Stimulated activated CD8-positive, alpha-beta memory T cell treated with anti-CD3 and anti-CD28 coated beads, Interleukin-7, amount 100 ng/mL, for 1 hour (primary cell): ENCODE results near the gene CPNE2.
"Not testable (repeated sequence)": the region's sequence is repeated elsewhere in the genome, so short reads cannot be mapped to it uniquely, and the experiment has no call there.

ENCODE experiments used
- DNase-seq, 2 donors: peaks; one replicate each; pipeline ENCODE4 v3.0.0-alpha.2; 2020; ENCODE audit warnings: low read depth in 2 of 2

CPNE2 gene

DNA sequence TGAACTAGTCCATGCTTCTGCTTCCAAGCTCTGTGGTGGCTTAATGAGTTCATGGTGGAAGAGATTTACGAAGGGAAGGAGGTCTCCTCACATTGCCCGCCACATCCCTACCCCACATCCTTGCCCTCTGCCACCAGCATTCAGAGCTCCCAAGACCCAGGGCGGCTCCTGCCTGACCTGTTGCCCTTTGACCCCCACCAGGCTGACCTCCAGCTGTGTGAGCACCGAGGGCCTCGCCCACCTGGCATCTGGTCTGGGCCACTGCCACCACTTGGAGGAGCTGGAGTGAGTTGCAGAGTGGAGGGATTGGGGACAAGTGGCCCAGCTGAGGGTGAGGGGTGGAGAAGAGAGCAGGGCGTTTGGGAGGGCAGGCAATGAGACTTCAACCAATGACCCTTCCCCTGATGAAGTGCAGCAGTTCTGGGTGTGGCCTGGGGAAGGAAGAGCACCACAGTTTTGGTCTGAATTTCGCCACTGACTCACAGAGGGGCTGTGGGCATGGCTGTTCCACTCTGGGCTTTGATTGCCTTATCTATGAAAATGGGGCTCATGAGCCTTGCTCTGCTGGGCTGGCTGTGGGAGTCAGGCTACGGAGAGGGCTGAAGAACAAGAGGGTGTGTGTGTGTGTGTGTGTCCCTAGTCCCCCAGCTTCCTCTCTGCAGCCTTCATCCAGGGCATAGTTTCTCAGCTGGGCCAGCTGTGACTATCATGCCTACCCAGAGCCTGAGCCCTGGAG lies 22.6 kb upstream of the CPNE2 start:
- DNase-seq: no peak

DNA sequence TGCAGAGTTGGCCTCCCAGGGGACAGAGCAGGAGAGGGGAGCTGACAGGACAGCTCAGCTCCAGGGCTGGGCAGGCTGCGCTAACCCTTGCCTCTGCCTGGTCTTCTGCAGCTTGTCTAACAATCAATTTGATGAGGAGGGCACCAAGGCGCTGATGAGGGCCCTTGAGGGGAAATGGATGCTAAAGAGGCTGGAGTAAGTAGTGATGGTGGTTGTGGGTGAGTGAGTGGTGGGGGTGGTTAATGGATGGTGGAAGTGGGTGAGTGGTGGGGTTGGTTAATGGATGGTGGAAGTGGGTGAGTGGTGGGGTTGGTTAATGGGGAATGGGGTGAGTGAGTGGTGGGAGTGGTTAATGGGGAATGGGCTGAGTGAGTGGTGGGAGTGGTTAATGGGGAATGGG lies 22.0 kb upstream of the CPNE2 start:
- DNase-seq: no peak

DNA sequence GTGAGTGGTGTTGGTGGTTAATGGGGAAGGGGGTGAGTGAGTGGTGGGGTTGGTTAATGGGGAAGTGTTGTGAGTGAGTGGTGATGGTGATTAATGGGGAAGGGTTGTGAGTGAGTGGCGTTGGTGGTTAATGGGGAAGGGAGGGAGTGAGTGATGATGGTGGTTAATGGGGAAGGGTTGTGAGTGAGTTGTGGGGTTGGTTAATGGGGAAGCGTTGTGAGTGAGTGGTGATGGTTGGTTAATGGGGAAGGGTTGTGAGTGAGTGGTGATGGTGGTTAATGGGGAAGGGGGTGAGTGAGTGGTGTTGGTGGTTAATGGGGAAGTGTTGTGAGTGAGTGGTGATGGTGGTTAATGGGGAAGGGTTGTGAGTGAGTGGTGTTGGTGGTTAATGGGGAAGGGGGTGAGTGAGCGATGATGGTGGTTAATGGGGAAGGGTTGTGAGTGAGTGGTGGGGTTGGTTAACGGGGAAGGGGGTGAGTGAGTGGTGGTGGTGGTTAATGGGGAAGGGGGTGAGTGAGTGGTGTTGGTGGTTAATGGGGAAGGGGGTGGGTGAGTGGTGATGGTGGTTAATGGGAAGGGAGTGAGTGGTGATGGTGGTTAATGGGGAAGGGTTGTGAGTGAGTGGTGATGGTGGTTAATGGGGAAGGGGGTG lies 21.2 kb upstream of the CPNE2 start:
- DNase-seq: not testable (repeated sequence)

DNA sequence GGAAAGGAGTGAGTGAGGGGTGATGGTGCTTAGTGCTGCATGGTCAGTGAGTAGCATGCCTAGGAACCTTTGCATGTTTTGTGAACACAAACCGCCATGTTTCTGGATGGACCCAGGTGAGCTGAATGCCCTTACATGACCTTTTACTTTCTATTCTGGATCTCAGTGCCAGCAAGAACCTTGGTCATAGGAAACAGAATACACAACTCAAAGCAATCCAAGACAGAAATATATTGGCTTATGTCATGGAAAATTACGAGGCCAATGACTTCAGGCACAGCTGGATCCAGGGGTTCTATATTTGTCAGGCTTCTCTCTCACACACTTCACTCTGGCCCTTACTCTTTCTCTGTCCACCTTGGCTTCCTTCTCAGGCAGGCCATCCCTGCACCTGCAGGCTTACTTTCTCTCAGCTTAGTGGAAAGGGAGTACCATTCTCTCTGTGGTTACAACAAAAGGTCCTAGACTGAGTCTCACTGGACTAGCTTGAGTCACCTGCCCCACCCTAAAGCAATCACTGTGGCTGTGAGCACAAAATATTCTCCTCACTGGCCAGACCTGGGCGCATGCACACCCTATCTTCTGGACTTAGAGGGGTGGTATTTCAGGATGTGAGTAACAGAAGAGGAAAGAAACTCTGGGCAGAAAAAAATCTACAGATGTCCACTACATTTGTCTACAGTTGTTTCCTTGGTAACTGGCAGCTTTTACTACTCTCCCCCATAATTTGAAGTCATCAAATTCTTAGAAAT lies 20.4 kb upstream of the CPNE2 start:
- DNase-seq: no peak

DNA sequence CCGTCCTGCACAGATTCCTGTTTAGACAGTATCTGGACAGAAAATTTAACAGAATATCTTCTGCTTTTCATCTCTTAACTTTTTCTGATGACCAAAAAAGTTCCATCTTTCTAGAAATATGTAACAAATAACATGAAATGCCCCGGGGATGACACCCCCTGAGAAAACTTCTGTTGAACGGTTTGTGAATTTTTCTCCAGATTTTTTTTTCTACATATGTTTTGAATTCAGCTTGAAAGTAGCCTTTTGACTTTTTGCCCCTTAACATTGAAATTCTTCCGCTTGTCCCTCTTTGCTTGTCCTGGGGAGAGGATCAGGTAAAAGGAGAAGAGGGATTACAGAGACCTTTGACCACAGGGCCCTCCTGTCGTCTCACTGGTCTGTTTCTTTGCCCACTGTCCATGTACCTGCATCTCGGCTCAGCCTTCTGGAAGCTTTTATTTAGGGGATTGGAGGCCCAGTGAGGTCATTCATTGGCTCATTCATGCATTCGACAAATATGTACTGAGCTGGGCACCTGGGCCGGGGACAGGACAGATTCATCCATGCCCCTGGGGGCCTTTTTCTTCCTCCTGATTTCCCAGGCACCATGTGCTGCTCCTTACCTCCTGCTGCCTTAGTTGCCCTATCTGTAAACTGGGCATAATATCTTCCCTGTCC lies 19.6 kb upstream of the CPNE2 start:
- no peak for DNase-seq

DNA sequence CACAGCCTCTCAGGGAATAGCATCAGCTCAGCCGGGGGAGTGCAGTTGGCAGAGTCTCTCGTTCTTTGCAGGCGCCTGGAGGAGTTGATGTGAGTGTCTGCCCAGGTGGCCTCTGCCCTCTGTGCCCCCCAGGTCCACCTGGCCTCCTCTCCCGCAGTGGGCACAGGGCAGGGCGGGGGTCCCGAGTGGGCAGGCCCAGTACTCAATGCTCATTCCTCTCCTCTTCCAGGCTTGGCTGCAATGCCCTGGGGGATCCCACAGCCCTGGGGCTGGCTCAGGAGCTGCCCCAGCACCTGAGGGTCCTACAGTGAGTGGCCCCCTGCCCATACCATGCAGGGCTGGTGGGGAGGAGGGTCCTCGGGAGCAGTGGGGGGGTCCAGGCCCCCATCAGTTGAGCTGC lies 14.7 kb upstream of the CPNE2 start:
- DNase-seq: no peak

DNA sequence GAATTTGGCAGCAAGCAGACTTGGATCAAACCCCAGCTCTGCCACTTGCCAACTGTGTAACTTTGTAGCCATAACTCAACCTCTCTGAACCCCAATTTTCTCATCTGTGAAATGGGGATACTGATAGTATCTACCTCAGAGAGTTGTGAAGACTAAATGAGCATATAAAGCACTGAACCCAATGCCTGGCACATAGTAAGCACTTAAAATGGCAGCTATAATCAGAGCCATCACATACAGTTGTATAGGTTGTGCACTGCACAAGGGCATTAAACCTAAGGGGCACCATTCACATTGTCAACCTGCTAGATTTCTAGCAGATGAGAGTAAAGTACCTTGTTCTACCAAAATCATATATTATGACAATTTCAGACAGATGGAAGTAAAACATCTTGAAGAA lies 10.6 kb upstream of the CPNE2 start:
- DNase-seq: no peak

DNA sequence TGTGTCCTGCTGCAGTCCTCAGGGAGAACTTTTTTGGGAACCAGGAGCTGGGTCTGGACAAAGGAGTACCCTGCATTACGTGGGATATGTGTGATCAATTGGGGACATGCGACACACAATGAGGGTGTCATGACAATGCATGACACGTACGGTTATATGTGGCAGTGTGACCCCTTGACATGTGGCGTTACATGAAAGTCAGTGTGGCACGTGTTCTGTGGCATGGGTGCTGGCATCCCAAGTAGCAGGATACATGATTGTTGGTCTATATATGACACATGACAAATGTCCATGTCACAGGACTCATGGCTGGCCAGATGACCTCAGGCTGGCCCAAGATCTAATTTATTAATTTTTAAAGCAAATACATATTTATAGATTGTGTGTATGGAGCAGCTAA lies 9.7 kb upstream of the CPNE2 start:
- DNase-seq: no peak

DNA sequence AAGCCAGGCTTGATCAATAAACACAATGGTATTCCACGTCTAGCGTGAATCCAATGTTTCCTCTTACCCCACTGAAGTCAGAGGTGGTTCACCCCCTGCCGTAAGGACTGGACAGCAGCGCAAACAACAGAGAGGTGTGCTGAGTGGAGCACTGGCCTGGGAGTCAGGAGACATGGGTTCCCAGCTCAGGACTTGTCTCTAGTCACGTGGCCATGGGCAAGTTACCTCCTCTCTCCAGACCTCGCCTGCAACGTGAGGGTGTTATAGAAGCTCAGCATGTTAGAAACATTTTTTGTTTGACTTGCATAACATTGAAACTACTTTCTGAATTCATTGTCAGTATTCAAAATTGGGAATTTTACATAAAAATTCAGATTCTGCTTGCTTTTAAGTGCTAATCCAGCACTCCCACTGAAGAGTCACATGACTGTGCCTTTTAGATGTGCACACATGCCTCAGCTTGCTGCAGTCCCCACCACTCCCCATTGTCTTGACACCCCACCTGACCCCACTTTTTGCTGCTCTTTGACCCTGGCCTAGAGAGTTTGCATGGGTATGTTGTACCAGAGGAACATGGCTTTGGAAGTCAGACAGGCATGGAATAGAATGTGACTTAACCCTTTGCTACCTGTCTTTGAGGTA lies 8.8 kb upstream of the CPNE2 start:
- no peak for DNase-seq

DNA sequence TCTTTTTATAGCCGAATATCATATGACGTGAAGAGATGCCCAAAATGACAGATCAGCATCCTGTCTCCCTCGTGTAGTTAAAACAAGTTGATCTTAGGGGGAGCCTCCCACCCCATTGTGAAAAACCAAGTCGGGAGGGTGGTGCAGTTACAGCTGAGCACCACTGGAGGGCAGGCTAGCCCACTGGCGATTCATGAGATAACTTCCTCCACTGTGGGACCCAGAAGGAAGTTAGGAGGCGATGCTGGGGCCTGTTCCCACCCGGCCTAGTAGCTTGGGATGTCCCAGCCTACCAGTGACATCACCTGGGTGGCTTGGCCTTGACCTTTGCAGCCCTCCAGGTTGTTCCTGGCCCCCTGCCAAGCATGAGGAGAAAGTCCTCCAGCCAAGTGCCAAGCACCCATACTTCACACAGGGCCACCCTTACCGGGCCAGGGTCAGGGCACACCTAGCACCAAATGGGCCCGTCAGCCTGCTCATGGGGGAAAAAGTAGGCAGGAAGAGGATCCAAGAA lies 8.1 kb upstream of the CPNE2 start:
- peak; percentile 47 to 54 for DNase-seq

DNA sequence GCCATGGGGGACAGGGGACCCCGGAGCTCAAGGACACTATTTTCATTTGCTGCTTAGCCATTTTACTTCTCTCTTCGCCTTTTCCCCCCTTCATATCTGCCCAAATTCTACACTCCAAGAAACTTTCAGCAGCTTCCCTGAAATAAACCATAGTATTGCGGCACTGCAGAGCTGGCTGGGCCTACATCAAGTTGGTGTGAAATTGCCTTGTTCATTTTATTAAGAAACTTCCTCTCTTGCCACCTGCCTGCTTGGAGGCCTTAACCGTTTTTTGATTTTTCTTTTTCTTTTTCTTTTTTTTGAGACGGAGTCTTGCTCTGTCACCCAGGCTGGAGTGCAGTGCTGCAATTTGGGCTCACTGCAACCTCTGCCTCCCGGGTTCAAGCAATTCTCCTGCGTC lies 7.4 kb upstream of the CPNE2 start:
- DNase-seq: no peak

DNA sequence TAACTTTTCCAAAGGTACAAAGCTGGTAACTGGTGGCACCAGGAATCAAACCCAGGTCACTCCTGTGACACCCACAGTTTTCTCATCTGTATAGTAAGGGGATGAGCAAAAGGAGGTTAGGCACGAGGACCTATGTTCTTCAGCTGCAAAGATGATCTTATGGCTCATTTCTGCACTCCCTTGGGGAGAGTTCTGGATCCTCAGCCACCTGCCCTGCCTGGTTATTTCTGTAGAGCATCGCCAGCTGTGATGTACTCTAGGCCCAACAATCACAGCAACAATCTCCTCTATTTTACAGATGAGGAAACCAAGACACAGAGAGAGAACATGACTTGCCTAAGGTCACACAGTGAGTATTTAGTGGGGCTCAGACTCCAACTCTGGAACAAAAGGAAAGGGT lies 5.4 kb upstream of the CPNE2 start:
- DNase-seq: no peak

DNA sequence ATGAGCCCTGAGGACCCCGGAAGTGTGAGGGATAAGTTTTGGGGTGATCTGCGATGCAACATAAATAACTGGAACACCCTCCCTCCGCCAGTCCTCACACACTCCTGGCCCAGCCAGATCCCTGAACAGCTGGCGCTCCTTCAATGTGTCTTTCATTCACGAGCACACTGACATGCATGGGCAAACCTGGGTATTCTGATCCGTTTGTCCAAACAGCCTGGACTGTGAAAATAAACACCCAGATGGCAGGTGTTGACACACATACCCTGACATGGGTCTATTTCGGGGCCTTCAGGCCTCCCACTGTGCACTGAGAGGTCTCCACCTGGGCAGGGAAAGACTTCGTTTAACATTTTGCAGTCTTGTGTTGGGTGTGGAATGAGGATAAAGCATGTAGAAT lies 3.0 kb upstream of the CPNE2 start:
- no peak for DNase-seq

DNA sequence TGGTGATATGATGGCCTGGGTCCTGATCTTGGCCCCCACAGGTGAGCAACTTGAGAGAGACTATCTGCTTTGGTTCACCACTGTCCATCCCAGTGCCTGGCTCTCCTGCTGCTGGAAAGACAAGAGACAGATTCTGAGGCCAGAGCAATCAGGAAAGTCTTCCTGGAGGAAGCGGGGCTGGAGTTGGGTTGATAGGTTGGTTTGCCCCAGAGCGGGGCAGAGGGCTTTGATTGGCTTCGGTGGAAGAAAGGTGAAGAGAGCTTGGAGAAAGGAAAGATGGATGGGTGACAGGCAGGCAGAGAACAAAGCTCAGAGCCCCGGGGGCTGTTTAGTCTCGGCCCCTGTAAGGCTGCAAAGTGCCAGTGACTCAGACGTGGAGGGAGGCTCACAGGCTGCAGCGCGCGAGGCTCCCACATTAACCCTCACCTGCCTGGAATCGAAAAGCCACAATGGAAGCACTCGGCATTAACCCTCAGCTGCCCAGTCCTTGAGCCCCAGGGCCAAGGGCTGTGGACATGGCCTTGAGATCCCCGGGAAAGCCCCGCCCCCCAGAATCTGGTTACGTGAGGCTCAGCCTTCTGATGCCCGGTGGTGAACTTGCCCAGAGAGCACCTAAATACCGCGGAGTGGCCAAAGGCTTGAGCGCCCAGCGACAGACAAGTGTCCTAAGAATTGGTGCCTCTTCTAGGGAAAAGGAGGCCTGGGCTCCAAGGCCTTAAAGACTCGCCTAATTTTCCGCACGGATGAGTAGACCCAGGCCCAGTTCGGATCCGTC lies 996 bp upstream of the CPNE2 start:
- DNase-seq: no peak

DNA sequence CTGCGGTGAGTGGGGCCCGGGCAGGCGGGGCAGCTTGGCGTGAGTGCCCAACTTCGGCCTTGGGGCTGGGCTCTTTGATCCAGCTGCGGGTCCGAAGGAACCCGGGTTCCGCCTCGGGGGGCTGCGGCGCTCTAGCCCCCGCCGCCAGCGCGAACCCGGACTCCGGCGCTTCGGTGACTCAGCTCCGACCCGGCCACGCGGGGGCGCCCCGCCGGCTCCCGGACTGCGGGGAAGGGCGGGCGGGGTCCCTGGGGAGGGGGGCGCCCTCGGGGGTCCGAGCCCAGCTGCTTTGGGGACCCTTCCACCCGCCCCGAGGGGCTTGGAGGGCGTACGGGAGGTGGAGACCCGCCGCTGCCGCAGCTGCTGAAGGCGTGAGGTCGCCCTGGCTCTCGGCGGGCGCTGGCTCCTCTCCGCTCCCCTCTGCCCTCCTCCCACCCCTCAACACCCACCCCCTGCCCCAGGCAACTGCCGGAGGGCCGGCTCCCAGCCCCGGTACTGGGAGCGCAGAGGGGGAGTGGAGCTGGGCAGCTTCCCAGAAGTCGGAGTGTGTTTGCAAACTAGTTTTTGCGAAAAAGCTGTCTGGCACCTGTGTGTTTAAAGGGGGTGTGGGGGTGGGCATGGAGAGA lies 516 bp downstream of the CPNE2 start:
- no peak for DNase-seq

DNA sequence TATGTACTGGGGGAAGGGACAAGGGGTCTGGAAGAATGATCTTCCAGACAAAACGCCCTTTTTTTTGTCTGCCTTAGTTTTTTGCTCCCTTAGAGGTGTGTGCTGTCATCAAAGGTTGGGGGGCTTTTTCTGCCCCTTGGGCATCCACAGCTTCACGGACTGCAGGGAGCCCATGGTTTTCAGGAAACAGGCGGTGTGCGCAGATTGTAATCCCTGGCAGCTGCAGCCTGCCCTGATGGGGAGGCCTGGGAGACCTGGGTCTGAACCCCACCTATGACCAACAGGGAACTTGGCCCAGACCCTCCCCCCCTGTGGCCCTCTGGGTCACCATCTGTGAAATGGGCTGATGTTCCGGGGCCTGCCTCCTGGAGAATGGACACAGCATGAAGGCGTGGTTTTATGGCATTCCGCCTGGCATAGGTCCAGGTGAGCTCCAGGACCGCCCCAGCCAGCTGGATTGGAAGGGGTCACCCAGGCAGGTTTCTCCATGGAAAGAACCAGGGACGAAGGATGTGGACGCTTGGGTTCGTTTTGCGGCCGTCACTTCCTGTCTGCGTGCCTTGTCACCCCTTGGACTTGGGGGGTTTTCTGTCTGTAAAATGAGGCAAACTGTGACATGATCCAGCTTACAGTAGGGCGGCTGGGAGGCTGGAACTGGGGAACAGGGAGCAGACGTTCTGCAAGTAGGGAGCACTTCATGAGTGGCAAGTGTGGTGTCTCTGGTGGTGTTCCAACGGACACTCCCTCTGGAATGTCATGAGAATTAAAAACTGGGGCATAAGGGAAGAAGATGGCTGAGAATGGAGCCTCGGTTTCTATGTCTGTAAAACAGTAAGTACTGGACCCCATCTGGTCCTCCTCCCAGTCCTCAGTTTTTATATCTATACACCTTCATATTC lies 1.5 kb downstream of the CPNE2 start:
- no peak for DNase-seq

DNA sequence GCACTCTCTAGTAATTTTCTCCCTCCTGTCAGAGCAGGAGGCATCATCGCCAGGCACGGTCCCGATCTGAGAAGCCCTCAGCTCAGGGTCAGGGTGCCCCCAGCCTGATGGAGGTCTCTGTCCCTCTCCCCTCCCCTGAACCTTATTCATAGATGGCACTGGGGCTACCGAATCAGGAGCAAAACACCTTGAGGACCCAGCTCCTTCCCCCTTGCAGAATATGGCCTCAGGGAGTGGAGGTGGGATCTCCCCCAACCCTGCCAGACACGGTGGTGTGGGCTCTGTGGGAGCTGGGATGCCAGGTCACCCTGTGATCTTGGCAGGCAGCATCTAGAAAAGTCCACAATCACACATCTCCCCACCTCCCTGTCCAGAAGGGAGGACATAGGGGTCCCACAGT lies 2.5 kb downstream of the CPNE2 start:
- no peak for DNase-seq

DNA sequence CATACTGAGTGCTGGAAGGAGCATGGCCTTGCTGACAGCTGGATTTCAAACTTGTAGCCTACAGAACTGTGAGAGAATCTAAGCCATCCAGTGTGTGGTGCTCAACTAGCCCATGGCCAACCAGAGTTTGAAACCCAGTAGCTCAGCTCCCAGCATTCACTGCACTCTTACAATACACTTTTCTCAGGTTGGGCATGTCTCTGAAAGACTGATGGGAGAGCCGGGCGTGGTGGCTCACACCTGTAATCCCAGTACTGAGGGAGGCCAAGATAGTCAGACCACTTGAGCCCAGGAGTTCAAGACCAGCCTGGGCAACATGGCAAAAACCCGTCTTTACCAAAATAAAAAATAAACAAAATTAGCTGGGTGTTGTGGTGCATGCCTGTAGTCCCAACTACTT lies 3.8 kb downstream of the CPNE2 start:
- no peak for DNase-seq

DNA sequence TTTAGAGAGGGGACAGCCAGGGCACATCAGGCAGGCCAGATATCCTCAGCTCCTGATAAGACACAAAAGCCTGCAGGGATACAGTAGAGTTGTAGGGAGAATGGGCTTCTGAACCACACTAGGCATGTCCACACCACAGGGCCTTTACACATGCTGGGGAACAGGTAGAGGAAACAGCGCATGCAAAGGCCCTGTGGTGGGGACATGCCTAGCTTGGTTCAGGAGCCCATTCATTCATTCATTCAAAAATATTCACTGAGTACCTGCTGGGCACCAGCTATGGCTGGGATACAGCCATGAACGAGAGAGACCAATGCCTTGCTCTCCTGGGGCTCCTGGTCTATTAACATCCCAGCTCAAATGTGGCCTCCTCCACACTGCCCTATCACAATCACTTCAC lies 4.4 kb downstream of the CPNE2 start:
- no peak for DNase-seq
